GM19468 (cell line): ENCODE measurements around the gene PCBP3.
"Not testable (repeated sequence)": the region's sequence is repeated elsewhere in the genome, so short reads cannot be mapped to it uniquely, and the experiment has no call there.

Experiments used
- ATAC-seq: cut with Tn5 transposase; IDR thresholded peaks from one replicate; pipeline ENCODE4 v1.9.1; 2021; ENCODE audit warnings: mild to moderate bottlenecking, moderate library complexity, moderate number of reproducible peaks; ENCODE audit not compliant: unreplicated experiment; ENCODE audit errors: extremely low read depth

The PCBP3 gene

DNA sequence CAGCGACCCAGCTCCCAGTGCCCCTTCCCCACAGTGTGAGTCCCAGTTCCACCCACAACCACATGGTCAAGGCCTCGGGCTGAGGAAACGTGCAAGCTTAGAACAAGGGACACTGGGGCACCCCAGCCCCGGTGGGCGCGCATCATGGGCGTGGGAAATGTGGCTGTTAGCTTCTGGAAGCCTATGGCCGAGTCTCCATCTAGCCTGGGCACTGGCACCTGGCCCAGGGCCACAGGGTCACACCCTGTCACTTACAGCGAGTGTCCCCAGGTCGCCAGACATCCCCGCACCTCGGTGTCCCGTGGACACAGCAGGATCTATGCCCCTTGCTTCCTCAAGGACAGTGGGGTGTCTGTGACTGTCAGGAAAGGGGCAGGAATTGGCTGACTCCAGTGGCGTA is 301.1 kb downstream of the PCBP3 start:
- ATAC-seq, result no peak

DNA sequence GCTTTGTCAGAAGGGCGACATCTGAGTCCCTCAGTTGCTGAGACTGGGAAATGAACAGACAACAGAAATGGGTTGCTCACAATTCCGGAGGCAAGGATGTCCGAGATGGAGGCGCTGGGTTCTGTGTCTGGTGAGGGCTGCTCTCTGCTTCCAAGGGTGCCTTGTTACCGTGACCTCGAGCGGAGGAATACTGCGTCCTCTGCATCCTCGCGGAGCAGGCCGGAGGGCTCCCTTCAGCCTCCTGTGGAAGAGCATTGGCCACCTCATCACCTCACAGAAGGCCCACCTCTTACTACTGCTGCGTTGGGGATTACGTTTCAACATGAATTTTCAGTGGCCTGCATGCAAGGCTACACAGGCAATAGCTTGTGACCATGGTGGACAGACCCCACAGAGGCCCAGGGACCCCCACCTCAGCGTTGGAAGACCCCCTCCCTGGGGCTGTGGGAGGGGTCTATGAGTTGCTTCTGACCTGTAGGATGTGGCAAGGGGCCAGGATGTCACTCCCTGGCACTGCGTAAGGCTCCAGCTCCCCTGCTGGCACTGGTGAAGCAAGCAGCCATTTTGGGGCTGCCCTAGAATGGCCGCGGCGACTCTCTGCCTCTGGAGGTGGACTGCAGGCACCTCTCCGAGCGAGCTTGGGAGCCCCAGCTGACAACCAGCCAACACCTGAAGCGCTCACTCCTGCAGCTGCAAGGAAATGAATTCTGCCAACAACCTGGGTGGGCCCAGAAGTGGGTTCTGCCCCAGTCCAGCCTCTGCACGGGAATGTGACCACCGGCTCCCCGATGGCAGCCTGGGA is 301.7 kb downstream of the PCBP3 start:
- ATAC-seq, result no peak

DNA sequence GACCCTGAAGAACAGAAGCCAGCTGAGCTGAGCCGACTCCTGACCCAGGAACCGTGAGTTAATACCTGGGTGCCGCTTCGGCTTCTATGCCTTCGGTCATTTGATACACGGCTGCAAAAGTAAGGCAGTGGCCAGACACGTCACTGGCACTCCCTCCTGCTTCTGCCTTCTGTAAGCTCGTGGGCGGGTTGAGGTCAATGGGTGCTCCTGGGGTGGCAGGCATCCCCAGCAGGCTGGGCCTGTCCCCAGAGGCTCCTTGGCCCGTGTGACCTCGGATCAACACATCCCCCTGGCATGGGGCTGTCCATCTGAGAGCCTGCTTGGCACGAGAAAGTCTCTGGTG is 302.3 kb downstream of the PCBP3 start:
- no peak for ATAC-seq

DNA sequence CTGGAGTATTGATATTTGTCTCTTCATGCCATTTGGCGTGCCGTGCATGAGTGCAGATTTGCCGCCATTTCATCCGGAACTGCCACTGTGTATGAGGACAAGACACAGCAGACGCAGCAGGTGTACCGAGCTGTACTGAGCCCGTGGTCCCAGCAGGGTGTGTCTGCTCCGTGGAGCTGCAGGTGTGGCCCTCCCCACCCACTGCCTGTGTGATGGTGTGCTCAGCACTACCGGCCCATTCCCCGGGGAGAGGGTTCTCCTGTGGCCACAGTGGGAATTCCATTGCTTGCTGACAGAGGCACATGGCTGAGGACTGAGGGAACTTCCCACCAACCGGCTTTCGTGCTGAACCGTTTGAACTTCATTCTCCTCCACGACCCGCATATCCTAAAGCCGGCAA is 303.8 kb downstream of the PCBP3 start:
- no peak for ATAC-seq

DNA sequence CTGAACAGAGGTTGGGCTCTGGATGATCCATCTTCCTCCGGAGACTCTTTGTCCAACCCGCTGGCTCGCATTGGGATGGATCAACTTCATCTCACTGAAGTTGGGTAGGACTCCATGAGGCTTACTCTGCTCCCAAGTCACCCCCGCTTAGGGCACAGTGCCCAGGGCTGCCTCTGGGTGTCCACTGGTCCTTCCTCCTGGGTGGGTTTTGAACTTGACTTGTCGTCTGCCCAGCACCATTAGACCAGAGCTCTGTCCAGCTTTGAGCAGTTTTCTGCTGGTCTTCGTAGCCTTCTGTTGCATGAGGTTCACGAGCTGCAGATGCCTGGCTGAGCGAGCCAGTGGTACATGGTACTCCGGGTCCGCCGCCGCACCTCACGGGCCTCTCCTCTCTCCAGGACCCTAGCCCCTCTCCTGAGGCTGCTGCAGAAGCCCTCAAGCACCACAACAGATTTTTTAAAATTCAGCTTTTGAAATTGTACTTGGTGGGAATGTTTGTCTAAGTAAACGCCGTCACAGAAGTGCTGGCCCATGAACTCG is 304.3 kb downstream of the PCBP3 start:
- ATAC-seq, result no peak

DNA sequence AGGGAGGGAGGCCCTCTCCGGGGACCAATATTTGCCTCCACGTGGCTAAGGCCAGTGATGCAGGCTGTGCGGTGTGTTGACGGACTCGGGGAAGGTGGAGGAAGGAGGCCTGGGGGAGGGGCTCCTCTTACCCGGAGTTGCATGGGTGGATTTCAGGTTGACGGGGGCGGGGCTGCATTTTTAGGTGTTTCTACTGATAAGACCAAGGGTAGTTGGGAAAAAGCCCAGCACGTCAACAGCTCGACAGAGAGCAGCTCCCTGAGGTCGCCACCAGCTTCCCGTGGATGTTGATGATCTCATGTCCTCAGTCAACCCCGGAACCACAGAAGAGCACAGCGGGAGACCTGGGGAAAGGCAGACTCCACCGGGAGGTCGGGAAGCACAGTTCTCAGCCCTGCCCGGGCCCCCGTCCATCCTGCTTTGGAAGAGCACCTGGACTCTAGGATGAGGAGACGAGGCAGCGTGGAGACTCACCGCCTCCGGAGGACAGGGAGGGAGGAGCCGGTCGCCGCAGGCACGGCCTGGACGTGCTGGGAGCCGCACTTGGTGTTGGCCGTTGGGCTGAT is 305.1 kb downstream of the PCBP3 start:
- no peak for ATAC-seq

DNA sequence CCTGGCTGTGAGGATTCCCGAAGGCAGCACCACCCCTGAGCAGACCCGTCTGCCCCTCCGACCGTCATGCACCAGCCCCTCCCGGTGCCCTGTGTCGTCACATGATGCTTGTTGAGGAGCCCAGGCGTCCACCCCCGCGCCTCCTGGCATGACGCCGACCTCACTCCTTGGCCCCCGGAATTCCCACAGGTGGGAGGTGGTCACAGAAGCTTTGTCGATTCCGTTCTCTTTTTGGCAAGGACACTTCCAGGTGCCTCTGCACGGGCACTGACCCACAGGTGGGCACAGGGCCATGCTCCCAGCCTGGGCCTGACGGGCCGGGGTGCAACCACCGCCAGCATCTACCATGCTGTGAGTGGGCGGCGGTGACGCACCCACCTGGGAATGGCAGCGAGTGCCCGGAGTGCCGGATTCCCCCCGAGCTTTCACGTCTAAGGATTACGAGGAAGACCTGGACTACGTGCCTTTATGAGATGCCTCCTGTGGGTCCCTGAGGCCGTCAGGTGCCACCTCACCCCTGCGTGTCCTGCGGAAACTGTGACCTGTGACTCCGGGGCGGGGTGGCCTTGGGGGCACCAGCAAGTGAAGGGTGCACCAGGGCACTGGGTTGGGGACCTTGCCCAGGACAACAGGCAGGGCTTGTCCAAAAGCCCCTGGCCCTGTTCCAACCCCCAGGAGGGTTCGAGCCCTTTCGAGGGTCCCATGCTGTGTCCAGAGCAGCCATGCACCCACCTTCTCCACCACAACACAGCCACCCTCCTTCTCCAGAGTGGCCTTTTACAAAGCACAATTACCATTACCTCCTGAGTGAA is 306.6 kb downstream of the PCBP3 start:
- ATAC-seq, result no peak

DNA sequence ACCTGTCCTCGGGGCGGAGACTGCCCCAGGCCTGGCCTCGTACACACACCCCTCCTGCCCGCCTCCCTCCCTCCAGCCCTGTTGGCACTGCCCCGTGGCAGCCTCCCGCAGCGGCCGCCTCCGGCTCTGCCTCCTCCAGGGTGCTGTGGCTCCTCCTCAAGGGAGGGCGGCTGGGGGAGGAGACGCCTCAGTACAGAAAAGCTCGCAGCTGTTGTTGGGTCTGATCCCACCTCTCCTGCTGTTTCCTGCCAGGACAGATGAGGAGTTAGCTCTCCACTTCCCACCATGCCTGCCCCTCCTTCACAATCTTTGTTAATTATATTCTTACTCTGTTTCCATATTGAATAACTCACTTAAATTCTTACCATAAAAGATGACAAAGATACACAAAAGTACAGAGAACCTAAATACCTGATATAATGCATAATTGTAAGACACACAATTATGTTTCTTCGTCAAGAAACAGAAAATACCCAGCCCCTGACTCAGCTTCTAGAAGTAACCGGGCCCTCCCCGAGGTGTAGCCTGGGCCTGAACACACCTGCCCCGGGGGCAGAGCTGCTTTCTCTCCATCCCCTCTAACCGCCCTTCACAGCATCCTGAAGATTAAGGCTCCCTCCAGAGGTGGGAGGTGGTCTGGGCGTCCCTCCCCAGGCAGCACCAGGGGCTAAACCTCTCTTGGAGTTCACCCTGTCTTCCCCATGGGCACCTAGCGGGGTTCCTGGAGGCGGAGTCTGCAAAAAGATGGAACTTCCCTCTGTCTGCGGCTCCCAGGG is 307.4 kb downstream of the PCBP3 start:
- ATAC-seq, result no peak

DNA sequence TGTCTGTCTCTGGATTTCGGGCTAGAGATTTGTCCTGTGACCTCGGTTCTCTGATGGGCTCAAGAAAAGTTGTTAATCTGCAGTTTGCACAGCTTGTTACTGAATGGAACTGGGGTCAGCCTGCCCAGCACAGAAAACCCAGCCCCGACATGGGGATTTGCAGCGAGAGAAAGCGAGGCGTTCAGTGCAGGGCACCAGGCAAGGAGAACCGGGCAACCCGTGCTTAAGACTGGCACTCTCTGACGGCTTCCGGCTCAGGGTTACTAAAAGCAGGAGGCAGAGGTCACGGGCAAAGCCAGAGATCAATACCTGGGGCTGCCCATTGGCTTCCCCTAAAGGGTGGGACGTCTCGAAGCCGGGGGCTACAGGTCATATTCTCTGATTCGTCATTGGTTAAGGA is 308.2 kb downstream of the PCBP3 start:
- ATAC-seq, result no peak

DNA sequence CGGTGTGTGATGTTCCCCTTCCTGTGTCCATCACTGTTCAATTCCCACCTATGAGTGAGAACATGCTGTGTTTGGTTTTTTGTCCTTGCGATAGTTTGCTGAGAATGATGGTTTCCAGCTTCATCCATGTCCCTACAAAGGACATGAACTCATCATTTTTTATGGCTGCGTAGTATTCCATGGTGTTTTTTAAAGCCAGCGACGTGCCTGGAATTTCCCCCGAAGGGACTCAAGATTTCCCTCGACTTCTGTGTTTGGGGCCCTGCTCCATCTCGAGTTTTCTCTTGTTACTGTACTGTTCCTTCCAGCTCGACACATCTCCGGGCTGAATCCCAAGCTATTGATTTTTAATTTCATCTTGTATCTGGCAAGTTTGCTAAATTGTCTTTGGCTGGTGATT is 309.0 kb downstream of the PCBP3 start:
- ATAC-seq, result not testable (repeated sequence)

DNA sequence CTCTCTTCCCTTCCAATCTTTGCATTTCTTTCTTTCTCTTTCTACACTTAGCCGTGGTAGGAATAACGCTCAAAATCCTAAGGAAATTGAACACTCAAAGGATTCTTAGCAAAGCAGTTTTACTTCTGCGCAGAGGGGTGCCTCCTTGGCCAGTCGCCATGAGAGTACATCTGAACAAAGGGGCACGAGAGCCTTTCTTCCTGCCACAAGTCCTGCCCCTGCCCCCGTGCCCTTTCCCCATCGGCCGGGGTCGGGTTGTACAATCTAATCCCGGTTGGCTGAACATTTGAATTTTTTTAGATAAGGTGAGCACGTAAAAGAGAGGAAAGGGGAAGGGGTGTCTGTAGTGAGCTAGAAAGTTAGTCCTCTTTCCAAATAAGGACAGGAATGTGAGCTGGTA is 309.4 kb downstream of the PCBP3 start:
- no peak for ATAC-seq

DNA sequence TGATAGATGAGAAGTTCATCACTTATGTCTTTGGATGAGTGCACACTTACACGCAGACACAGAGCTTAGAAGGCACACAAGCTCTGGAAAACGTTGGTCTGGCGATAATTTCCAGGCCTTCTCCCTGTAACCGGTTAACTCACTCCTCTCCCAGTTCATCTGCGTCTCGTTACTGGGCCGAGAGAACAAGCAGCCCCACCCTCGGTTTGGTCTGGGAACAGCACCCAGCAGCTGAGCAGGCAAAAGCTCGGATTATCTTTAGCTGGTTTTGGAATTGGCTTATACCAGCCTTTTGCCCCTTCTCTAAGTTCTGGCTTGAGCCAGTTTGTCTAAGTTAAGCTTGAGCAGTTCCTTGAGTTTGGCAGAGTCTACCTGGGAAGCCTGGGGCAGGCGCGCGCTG is 310.7 kb downstream of the PCBP3 start:
- no peak for ATAC-seq

DNA sequence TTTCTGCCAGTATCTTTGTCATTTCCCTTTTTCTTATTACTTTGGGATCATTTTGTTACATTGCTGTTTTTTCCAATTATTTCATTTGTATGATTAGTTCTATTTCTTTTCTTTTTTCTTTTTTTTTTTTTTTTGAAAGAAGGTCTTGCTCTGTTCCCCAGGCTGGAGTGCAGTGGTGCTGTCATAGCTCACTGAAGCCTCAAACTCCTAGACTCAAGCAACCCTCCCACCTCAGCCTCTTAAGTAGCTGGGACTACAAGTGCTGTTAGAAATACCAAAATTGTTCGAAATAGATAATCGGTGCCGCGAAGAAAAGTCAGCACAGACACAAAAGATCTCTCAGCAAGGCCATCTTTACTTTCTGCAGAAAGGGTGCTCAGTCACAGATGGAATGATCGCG is 311.4 kb downstream of the PCBP3 start:
- no peak for ATAC-seq

DNA sequence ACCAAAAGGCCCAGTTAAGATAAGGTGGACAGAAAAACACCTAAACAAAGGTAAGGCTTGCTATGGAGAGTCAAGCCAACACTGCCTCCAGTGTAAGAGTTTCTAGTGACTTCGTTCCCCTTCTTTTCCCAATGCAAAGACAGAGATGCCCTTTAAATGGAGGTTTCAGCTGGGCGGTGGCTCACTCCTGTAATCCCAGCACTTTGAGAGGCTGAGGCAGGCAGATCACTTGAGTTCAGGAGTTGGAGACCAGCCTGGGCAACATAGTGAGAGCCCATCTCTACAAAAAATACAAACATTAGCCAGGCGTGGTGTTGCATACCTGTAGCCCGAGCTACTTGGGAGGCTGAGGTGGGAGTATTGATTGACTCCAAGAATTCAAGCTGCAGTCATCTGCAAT is 314.0 kb downstream of the PCBP3 start:
- no peak for ATAC-seq

DNA sequence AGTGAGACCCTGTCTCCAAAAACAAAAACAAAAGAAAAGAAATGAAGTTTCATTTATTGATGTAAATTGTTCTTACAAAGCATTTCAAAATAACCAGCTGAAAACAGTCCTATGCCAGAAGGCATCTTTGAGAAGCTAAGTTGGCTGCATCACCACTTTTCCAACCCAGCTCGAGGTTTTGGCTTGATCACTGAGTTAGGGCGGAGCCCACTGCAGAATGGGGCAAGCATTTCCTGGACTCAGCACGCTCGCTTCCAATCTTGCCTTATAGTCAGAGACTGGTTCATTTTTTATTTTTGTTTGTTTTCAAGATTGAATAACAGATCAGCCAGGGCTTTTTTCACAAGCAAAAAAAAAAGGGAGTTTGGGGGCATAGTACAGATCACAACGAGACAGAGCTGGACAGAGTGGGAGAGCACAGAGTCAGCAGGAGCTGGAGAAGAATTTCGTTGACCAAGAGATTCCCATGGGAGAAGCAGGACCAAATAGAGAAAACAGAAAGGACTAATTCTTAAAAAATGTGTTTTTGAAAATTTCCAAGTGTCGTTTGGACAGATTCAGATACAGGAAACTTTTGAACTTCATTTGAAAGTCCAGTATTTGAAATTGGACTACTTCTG is 314.6 kb downstream of the PCBP3 start:
- ATAC-seq, result no peak

DNA sequence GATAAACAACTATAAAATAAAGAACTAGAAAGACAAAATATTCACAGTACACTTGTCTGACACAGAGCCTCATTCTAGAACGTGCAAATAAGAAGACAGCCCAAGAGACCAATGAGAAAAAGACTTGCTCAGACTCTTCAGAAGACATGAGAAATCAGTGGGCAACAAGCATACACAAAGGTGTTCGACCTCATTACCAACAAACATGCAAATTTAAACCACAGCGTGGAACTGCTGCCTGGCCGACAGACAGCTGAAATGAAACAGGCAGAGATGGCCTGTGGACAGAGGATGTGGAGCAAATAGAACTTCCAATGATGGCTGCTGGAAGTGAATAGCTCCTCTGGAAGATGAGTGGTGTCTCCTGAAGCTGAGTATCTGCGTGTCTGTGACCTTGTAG is 315.7 kb downstream of the PCBP3 start:
- no peak for ATAC-seq

DNA sequence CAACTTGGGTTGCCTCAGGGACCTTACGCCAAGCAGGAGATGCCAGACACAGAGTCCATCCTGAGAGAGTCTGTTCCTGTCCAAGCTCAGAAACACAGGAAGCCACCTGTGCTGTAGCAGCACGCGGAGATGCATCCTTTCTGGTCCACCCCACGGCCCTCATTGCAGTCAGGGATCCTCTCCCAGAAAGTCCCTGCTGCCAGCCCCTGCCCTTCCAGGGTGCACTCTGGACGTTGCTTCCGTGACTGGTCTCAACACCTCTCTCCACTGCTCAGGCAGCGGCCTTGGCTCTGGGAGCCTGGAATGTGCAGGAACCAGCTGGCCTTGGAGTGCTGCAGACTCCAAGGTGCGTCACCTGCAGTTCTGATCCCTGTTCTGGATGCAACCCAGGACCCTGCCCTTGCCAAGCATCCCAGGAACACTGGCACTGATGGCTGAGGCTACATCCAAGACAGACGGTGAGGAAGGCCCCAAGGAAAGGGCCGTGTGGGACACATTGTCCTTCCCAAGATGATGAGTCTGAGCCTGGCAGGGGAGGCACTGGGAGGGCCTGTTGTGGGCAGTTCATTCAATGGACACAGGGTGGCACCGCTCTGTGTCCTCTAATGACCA is 316.4 kb downstream of the PCBP3 start:
- no peak for ATAC-seq

DNA sequence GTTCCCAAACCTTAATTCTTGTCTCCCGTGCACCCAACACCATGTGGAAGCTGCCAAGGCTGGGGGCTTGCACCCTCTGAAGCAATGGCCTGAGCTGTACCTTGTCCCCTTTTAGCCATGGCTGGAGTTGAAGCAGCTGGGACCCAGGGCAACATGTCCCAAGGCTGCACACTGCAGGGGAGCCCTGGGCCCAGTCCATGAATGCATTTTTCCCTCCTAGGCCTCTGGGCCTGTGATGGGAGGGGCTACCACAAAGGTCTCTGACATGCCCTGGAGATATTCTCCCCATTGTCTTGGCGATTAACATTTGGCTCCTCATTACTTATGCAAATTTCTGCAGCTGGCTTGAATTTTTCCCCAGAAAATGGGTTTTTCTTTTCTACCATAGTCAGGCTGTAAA is 317.9 kb downstream of the PCBP3 start:
- ATAC-seq, result not testable (repeated sequence)

DNA sequence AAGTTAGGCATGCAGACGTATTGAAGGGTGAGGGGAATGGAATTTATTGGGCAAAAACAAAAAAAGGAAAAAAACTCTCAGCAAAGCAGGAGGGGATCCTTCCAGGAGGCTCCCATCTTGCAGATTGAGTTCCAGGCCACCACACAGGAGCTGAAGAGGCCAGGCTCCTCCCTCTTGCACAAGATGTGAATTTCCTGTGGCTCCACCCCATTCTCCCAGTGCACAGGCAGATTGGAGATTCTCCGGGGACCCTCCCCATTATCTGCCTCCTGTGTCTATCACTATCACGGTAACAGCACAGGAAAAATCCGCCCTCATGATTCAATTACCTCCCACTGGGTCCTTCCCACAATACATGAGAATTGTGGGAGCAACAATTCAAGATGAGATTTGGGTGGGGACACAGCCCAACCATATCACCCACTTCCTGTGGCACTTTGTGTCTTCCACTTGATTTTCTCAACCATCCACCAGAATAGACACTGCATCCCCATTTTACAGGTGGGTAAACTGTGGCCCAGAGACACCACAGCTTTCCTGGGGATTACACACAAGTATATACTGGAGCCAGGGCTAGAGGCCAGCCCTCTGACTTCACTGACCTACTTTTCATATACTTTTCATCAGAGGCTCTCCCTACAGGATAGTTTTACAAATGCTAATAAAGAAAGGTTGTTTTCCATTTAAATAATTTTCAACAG is 319.2 kb downstream of the PCBP3 start:
- ATAC-seq, result no peak
